ENCODE data around the gene ZNF385A. TPM values are rescaled to one million over a fixed set of nuclear protein-coding genes. Genes with fewer than 3 reads are reported as not detected.

Gene ZNF385A
- total RNA-seq, 1 donor from 2014 or later: 5.6 TPM

- no peak for DNase-seq (ENCODE audit: low read depth)
- Histone ChIP-seq H3K27me3 (ENCODE audit: control insufficient read depth, insufficient read depth, low read length) (peaks cover 6% of the 10 kb centered on the region), H3K36me3 (ENCODE audit: control insufficient read depth, insufficient read depth, low read length) (no peaks in the 10 kb centered on the region), H3K4me3 (ENCODE audit: low read depth, low read length) (no peak overlapping the region)
- no peak for TF ChIP-seq CTCF (IDR thresholded peaks at IDR 0.05; ENCODE audit: insufficient read depth, low read length, poor library complexity, severe bottlenecking)
Observed at GRCh38 chr12:54428050-54429013, 43.8 kb upstream of the ZNF385A start.

GRCh38 chr12:54427106-54427505, 42.6 kb upstream of the ZNF385A start:
- H3K4me3 ChIP-seq (ENCODE audit: low read depth, low read length): no peak overlapping the region
- H3K36me3 ChIP-seq (ENCODE audit: control insufficient read depth, insufficient read depth, low read length): no peaks in the 10 kb centered on the region
- TF ChIP-seq CTCF (IDR thresholded peaks at IDR 0.05; ENCODE audit: insufficient read depth, low read length, poor library complexity, severe bottlenecking): no peak
- peaks cover 6% of the 10 kb centered on the region for H3K27me3 ChIP-seq (ENCODE audit: control insufficient read depth, insufficient read depth, low read length)
- no peak for DNase-seq (ENCODE audit: low read depth)

- Histone ChIP-seq H3K36me3 (ENCODE audit: control insufficient read depth, insufficient read depth, low read length) (no peaks in the 10 kb centered on the region), H3K27me3 (ENCODE audit: control insufficient read depth, insufficient read depth, low read length) (peaks cover 6% of the 10 kb centered on the region), H3K4me3 (ENCODE audit: low read depth, low read length) (no peak overlapping the region)
- TF ChIP-seq CTCF (IDR thresholded peaks at IDR 0.05; ENCODE audit: insufficient read depth, low read length, poor library complexity, severe bottlenecking): no peak
- no peak for DNase-seq (ENCODE audit: low read depth)
Observed at GRCh38 chr12:54426690-54427089, 42.2 kb upstream of the ZNF385A start.

GRCh38 chr12:54425702-54426101, 41.2 kb upstream of the ZNF385A start:
- TF ChIP-seq CTCF (IDR thresholded peaks at IDR 0.05; ENCODE audit: insufficient read depth, low read length, poor library complexity, severe bottlenecking): no peak
- H3K36me3 ChIP-seq (ENCODE audit: control insufficient read depth, insufficient read depth, low read length): no peaks in the 10 kb centered on the region
- H3K27me3 ChIP-seq (ENCODE audit: control insufficient read depth, insufficient read depth, low read length): peaks cover 6% of the 10 kb centered on the region
- H3K4me3 ChIP-seq (ENCODE audit: low read depth, low read length): no peak overlapping the region
- DNase-seq (ENCODE audit: low read depth): no peak

- Histone ChIP-seq H3K36me3 (ENCODE audit: control insufficient read depth, insufficient read depth, low read length) (no peaks in the 10 kb centered on the region), H3K27me3 (ENCODE audit: control insufficient read depth, insufficient read depth, low read length) (peaks cover 6% of the 10 kb centered on the region), H3K4me3 (ENCODE audit: low read depth, low read length) (no peak overlapping the region)
- no peak for TF ChIP-seq CTCF (IDR thresholded peaks at IDR 0.05; ENCODE audit: insufficient read depth, low read length, poor library complexity, severe bottlenecking)
- no peak for DNase-seq (ENCODE audit: low read depth)
Observed at GRCh38 chr12:54424224-54424623, 39.7 kb upstream of the ZNF385A start.

- no peak for DNase-seq (ENCODE audit: low read depth)
- Histone ChIP-seq H3K4me3 (ENCODE audit: low read depth, low read length) (no peak overlapping the region), H3K36me3 (ENCODE audit: control insufficient read depth, insufficient read depth, low read length) (no peaks in the 10 kb centered on the region), H3K27me3 (ENCODE audit: control insufficient read depth, insufficient read depth, low read length) (peaks cover 6% of the 10 kb centered on the region)
- no peak for TF ChIP-seq CTCF (IDR thresholded peaks at IDR 0.05; ENCODE audit: insufficient read depth, low read length, poor library complexity, severe bottlenecking)
Observed at GRCh38 chr12:54423816-54424150, 39.2 kb upstream of the ZNF385A start.

Data from kidney epithelial cell (primary cell).